Thoracic aorta (tissue), 2 donors: ENCODE data around the gene GPC5. TPM values are rescaled to one million over a fixed set of nuclear protein-coding genes. Genes with fewer than 3 reads are reported as not detected.

Source experiments
- ATAC-seq: fragments of 150-250 bp; one replicate; pipeline ENCODE4 v1.8.0; 2017; ENCODE audit warnings: low read depth; ENCODE audit not compliant: insufficient number of reproducible peaks, low FRiP score
- DNase-seq: peaks from one replicate; pipeline ENCODE4 v3.0.0-alpha.2; 2020; ENCODE audit warnings: low spot score
- H3K27ac ChIP-seq, 2 donors: fragments of 200-600 bp; sonication (generic); 1 replicate in 1 of 2; 2 replicates in 1 of 2; pipeline ENCODE4 v1.5.1; 2016; ENCODE audit warnings: mild to moderate bottlenecking in 2 of 2, moderate library complexity in 2 of 2
- H3K27me3 ChIP-seq: fragments of 200-600 bp; sonication (generic); replicated peaks from 2 replicates; pipeline ENCODE4 v1.6.0; 2016; ENCODE audit warnings: mild to moderate bottlenecking; ENCODE audit not compliant: insufficient read depth
- H3K36me3 ChIP-seq: fragments of 200-600 bp; sonication (generic); one replicate; pipeline ENCODE4 v1.5.1; 2016
- H3K4me1 ChIP-seq, 2 donors: fragments of 200-600 bp; sonication (generic); 1 replicate in 1 of 2; 2 replicates in 1 of 2; pipeline versions ENCODE4 v1.5.1 to v1.6.0; 2016; ENCODE audit warnings: low read depth in 2 of 2, mild to moderate bottlenecking in 1 of 2; ENCODE audit not compliant: control insufficient read depth in 1 of 2
- H3K4me3 ChIP-seq: fragments of 200-600 bp; sonication (generic); 2 replicates; pipeline ENCODE4 v1.5.1; 2016; ENCODE audit warnings: mild to moderate bottlenecking
- H3K9me3 ChIP-seq: fragments of 200-600 bp; sonication (generic); 2 replicates; pipeline ENCODE4 v1.5.1; 2016
- CTCF ChIP-seq: fragments of 200-600 bp; sonication (generic); IDR thresholded peaks from one replicate; pipeline ENCODE4 v1.5.1; 2019; ENCODE audit warnings: antibody characterized with exemption
- total RNA-seq, 2 donors: library from RNA; depleted of rRNA; stranded (reverse); fragments of >200 nt; gene quantifications; one replicate each; pipeline versions ENCODE4 v1.1.0 to v1.2.3, GENCODE V29; 2016

Gene GPC5
- total RNA-seq, 2 donors from 2014 or later: 3.3 TPM; not detected in 1

- no peak for TF ChIP-seq CTCF
- no peaks in the 10 kb centered on the region for H3K4me1 ChIP-seq
- H3K27me3 ChIP-seq: no peaks in the 10 kb centered on the region
- ATAC-seq (no peak), DNase-seq (no peak)
- no peak overlapping the region for H3K4me3 ChIP-seq
- H3K36me3 ChIP-seq: no peaks in the 10 kb centered on the region
- no peaks in the 10 kb centered on the region for H3K9me3 ChIP-seq
- H3K27ac ChIP-seq: no peak overlapping the region
Measured at GRCh38 chr13:91805605-91806004, 407.2 kb downstream of the GPC5 start.

- ATAC-seq (no peak), DNase-seq (no peak)
- H3K9me3 ChIP-seq: no peaks in the 10 kb centered on the region
- no peaks in the 10 kb centered on the region for H3K27me3 ChIP-seq
- H3K4me3 ChIP-seq: no peak overlapping the region
- TF ChIP-seq CTCF: no peak
- no peaks in the 10 kb centered on the region for H3K4me1 ChIP-seq
- no peak overlapping the region for H3K27ac ChIP-seq
- no peaks in the 10 kb centered on the region for H3K36me3 ChIP-seq
Measured at GRCh38 chr13:91809161-91809560, 410.7 kb downstream of the GPC5 start.

- no peak for TF ChIP-seq CTCF
- Histone ChIP-seq H3K27ac (no peak overlapping the region), H3K4me1 (no peaks in the 10 kb centered on the region), H3K9me3 (no peaks in the 10 kb centered on the region), H3K27me3 (no peaks in the 10 kb centered on the region), H3K36me3 (no peaks in the 10 kb centered on the region), H3K4me3 (no peak overlapping the region)
- ATAC-seq (no peak), DNase-seq (no peak)
Measured at GRCh38 chr13:91813253-91813652, 414.8 kb downstream of the GPC5 start.

- Histone ChIP-seq H3K27ac (no peak overlapping the region), H3K4me3 (no peak overlapping the region), H3K4me1 (no peaks in the 10 kb centered on the region), H3K36me3 (no peaks in the 10 kb centered on the region), H3K27me3 (no peaks in the 10 kb centered on the region), H3K9me3 (no peaks in the 10 kb centered on the region)
- DNase-seq: no peak
- TF ChIP-seq CTCF: no peak
- ATAC-seq: no peak
Measured at GRCh38 chr13:91816263-91816807, 417.9 kb downstream of the GPC5 start.

- Histone ChIP-seq H3K27ac (no peak overlapping the region), H3K27me3 (no peaks in the 10 kb centered on the region), H3K36me3 (no peaks in the 10 kb centered on the region), H3K4me3 (no peak overlapping the region), H3K9me3 (no peaks in the 10 kb centered on the region), H3K4me1 (no peaks in the 10 kb centered on the region)
- ATAC-seq (no peak), DNase-seq (no peak)
- TF ChIP-seq CTCF: no peak
Measured at GRCh38 chr13:91817250-91817649, 418.8 kb downstream of the GPC5 start.
